NCI-H526 treated with DMSO at 0.1 percent for 48 hours (cell line): ENCODE results near the gene C1QL1.

ENCODE experiments used
- DNase-seq: peaks from one replicate; lab custom pipeline; 2025; lab: John Stamatoyannopoulos, UW

C1QL1 gene

DNA sequence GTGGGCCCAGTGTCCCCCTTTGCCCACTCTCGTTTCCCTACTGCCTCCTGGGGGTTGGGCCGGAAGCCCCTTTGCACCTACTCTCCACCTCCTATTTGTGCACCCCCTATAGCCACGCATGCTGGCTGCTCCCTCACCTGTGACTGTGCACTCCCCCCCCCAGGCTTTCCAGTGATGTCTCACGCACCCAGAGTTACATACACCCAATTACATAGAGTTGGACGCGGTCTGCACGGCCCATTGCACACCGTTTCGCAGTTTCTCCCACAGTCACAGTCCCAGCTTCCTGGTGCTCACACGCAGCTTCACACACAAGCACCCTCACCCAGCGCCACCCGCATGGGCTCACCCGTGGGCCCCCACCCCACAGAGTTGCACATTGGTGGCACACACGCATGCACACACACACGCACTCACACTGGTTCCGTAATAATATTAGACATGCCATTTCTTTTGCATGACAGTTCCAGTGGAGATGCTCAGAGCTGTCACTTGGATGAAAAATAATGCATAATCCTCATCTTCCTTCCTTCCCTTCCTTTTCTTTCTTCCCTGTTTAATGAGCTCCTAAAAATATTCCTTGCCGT is 21.5 kb upstream of the C1QL1 start:
- DNase-seq: no peak

DNA sequence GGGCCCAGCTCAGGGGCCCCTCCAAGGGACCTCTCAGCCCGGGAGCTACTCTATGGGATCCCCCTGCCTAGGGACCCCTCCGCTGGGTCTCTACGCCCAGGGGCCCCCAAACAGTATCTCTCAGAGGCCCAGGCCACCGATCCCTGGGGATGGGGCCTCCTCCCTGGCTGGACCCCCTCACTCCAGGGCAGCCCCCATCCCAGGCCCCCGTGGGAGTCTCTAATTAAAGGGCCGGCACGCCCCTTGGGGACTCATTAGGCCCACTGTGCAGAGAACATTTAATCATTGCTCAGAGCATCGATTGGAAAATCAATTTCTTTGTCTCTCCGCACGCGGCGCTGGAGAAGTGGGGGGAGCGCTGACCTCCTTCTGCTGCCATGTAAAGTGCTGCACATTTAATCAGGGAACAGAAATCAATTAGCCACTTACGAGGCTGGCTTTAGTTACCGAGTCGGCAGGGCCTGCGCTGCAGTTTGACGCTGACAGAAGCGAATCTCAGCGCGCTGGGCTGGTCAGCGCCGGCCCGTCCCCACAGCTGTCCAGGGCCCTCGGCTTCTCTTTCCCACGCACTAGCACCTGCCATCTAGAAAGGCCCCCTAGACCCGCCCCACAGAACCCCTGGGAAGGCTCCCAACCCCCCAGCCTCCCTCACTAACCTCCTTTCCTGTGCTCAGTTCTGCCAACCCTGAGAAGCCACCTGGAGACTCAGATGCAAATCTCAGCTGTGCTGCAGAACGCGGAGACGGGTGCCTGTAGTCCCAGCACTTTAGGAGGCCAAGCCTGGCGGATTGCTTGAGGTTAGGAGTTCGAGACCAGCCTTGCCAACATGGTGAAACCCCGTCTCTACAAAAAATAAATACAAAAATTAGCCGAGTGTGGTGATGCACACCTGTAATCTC is 20.2 kb upstream of the C1QL1 start:
- no peak for DNase-seq

DNA sequence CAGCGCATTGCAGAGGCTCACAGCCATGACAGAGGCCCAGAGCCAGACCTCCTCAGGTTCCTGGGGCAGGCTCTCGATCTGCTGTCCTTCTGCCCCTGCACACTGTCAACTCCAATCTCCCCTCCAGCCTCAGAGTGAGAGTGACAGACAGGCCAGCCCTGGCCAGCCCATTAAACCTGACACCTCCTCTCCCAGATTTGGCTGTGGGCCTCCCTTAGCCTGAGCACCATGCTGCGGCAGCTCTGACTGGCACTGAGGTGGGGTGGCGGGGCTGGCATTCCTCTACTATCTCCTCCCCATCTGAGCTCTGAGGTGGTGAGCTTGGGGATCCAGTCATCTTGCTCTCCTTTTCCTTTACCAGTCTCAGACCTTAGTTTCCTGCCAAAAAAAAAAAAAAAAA is 15.5 kb upstream of the C1QL1 start:
- no peak for DNase-seq

DNA sequence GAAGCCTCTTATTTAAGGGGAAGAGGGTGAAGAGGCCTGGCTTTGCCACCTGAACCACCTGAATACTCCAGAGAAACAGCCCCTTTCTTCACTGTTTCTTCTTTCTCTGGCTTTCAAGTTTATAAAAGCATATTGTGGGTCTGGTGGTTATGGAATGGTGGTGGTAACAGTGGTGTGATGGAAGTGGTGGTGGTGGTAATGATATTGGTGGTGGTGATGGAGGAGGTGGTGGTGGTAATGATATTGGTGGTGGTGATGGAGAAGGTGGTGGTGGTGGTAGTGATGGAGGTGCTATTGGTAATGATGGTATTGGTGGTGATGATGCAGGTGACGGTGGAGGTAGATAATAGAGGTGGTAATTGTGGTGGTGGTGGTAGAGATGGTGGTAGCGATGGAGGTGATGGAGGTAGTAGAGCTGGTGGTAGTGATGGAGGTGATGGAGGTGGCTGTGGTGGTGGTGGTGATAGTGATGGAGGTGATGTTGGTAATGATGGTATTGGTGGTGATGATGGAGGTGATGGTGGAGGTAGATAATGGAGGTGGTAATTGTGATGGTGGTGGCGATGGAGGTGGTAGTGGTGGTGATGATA is 14.1 kb upstream of the C1QL1 start:
- no peak for DNase-seq

DNA sequence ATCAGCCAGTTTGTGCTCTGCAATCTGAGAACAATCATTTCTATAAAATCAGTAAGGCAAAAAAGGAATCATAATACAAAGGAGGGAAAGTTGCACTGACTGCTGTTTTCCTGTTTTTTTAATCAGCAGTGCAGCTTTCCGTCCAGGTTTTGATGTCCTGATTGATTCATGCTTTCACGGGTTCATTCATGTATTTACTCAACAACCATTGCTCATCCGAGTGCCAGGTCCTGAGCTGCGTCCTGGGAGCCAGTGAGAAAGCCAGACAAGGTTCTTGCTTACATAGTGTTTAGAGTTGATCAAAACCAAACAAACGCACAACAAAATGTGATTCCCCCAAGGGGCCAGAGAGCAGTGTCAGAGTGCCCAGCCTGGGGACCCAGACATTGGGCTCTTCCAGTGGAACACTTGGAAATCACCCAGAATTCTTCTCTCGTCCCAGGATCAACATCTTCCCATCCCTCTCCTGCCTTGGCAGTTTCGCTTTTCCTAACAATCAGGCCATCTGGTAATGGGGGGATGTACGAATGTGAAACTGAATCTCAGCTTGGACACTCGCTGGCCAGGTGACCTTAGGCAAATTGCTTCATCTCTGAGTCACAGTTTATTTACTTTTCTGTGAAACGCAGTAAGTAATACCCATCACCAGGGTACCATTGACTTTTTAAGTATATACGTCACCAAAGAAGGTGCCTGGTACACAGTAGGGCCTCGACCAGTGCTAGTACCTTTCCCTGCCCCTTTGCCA is 13.3 kb upstream of the C1QL1 start:
- DNase-seq: no peak

DNA sequence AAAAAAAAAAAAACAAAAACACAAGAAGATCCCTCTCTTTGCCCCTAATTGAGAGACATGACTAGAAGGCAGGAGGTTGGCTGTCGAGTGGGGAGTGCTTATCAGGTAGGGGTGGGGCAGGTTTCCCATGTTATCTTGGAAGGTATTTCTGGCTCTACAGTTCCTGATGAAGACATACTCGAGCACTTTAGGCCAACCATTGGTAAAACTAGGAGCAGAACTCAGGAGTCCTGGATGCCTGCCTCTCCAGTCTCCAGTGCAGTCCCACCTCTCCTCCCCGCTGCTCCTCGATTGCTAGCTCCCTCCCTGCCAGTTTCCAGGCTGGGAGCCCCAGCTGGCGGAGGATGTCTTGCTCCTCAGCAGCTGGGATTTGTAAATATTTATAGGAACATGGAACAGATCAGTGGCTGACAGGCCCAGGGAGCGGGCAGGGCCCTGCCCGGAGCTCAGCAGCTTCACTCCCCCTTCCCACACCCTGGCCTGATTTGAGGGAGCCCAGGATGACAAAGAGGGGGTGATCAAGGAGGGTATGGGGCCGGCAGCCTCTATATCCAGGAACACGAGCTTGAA is 11.4 kb upstream of the C1QL1 start:
- DNase-seq: no peak

DNA sequence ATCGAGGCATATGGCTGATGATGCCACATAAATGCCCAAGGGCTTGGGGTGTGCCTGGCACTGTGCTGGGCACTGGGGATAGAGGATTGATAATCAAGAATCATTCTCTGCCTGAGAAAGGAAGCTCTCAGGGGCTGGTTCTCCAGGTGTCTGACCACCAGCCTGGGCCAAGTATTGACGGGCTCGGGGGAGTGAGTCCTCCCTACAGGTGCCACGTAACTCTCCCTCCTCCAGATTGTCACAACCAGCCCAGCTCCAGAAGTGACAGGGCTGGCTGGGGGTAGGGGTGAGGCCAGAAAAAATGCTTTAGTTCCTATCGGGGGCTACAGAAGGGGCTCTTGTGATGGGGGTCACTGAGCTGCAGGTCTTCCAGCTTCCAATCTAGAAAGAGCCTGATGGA is 10.7 kb upstream of the C1QL1 start:
- DNase-seq: no peak

DNA sequence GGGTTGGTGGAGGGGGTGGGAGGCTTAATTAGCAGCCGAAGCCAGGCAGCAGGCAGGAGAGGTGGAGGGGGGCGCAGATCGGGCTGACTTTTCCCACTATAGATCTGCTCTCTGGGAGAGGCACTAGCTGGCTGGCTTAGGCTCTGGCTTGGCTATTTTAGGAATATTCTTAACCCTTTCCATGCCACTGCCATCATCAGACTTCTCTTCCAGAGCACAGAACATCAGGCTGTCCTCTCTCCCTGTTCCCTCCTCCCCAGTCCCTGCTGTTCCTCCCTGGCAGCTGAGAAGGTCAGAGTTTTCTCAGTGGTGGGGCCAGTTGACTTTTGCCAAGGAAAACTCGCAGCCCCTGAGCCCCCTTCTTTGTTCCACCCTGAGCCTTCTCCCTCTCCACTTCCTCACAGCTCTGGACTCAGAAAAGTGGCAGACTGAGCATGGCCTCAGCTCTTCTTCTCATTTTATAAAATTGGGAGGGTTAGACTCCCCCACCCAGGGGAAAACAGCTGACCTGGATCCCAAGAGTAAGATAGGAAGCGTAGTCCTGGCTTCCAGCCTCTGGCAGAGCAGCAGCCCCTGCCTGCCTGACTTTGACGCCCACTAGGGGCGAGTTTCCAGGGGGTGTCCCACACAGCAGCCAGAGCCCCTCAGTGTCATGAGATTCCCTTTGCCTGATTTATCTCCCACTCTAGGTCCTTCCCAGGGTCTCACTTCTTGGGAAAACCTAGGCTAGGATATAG is 9.9 kb upstream of the C1QL1 start:
- DNase-seq: no peak

DNA sequence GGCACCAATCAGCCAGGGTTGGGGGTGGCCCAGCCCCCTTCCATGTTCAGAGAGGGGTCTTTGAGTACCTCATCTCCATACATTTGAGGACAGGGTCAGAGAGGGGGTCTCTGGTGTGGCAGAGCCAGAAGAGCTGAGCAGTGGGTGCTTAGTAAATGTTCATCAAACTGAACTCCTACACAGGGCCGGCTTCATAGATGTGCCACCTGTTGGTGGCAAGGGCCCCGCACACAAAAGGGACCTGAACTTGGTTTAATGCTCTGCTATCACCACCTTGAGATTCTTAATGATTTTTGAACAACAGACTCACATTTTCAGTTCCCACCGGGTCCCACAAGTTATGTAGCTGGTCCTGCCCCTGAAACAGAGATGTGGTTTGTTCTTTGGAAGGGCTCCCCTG is 9.0 kb upstream of the C1QL1 start:
- no peak for DNase-seq

DNA sequence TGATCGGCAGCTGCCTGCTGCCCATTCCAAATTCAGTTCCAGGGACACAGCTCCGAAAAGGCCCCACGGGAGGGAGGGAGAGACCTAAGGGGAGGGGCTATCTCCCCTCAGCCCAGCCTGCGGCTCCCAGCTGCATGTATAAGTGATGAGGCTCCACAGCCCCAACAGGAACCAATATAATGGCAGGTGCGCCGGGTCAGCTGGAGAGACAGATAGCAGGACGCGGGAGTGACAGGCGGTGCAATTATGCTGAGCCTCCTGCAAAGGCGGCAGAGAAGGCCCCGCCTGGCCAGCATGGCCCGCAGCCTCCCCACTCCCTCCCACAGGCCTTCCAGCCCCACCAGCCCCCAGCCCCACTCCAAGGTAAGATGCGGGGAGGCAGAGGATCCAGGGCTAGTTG is 8.1 kb upstream of the C1QL1 start:
- peak; percentile 18 for DNase-seq

DNA sequence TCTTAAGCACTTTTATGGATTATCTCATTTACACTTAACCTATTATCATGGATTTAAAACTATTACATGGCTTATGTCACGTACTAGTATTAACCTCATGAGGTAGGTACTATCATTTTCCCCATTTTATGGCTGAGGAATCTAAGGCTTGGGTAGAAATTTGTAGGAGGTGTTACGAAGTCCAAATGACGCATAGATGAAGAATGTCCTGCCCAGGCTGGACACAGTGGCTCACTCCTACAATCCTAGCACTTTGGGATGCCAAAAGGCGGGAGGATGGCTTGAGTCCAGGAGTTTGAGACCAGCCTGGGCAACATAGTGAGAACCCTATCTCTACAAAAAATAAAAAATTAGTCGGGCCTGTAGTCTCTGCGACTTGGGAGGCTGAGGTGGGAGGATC is 4.8 kb upstream of the C1QL1 start:
- DNase-seq: no peak

DNA sequence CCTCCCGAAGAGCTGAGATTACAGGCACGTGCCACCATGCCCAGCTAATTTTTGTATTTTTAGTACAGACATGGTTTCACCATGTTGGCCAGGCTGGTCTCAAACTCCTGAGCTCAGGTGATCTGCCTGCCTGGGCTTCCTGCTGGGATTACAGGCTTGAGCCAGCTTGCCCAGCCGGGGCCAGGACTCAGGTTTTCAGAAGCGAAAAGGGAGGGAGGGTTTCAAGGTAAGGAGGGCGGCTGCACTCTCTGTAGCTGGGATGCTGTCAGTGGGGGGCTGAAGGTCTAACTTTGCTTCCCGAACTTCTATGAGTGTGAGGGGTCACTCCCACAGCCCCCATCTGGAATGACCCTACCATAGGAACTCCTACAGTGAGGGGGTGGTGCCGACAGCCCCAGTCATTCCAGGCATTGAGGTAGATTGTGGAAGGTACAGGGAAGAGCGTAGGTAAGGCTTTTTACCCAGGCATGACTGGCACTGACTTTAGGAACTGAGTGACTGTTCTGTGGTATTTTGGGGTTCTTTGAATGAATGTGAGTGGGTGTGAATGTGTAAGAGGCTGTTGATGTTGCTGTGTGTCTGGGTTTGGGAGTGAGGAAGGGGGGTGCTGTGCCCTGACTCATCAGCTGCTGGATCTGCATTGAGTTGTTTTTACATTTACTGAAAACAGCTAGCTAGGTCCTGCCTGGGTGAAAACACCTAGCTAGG is 3.8 kb upstream of the C1QL1 start:
- no peak for DNase-seq

DNA sequence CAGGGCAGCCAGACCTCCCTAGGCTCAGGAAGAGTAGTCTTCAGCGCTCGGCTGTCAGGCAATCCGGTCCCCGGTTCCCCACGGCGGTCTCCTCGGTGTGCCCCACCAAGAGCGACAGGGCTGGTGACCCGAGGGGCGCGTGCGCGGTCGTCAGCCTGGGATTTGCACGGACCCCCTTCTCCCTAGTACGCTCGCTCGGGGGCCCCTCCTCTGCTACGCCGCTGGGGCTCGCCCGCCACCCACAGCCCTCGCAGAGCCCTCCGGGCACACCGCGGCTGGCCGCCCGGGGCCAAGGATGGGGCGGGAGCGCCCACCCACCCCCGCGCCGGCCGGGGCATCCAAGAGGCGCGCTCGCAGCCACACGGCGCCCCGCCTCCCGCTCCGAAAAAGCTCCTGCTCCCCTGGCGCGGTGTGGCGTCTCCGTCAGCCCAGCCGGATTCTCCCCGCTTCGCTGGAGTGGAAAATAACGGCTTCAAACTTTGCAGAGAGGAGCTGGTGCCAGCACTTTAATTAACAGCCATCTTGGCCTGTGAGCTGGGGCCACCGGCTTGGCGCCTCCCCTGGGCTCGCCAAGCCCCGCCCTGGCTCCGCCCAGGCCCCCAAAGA is 2.1 kb upstream of the C1QL1 start:
- DNase-seq: no peak

DNA sequence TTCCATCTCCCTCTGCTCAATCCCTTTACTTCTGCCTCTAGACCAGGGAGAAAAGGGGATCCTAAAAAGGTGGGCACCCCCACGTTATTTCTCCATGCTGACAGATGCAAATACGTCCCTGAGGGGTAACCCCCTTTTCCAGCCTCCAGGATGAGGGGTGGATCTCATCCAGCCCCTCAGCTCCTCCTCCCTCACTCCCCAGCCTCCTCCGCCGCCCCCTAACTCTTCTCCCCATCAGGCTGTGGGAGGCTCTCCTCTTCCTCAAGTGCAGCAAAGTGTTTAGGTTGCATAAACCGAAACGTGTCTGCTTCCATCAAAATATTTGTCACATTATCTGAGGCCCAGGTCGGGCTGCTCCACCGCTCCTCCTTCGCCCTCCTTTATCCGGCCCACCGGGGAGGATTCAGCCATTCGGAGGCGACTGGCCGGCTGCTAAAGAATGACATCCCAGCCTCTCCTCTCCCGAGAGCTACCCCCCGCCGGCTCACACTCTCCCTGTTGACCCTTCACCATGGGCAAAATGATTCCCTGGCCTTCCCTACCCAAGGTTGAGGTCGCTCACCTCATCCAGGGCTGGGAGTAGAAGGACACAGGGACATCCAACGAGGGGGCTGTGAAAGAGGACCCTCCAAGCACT is 1.2 kb upstream of the C1QL1 start:
- no peak for DNase-seq

DNA sequence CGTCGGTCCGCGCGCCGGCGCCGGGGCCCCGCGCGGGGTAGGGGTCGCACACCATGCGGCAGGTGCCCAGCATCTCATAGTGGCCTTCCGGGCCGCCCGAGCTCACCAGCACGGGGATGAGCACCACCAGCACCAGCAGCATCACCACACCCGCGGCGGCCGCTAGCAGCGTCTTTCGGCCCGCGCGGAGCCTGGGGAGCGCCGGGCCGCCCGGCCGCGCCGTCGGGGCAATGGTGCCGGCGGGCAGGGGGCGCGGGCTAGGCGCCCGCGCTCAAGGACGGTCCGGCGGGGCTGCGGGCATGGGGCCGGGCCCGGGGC is 237 bp downstream of the C1QL1 start:
- no peak for DNase-seq

DNA sequence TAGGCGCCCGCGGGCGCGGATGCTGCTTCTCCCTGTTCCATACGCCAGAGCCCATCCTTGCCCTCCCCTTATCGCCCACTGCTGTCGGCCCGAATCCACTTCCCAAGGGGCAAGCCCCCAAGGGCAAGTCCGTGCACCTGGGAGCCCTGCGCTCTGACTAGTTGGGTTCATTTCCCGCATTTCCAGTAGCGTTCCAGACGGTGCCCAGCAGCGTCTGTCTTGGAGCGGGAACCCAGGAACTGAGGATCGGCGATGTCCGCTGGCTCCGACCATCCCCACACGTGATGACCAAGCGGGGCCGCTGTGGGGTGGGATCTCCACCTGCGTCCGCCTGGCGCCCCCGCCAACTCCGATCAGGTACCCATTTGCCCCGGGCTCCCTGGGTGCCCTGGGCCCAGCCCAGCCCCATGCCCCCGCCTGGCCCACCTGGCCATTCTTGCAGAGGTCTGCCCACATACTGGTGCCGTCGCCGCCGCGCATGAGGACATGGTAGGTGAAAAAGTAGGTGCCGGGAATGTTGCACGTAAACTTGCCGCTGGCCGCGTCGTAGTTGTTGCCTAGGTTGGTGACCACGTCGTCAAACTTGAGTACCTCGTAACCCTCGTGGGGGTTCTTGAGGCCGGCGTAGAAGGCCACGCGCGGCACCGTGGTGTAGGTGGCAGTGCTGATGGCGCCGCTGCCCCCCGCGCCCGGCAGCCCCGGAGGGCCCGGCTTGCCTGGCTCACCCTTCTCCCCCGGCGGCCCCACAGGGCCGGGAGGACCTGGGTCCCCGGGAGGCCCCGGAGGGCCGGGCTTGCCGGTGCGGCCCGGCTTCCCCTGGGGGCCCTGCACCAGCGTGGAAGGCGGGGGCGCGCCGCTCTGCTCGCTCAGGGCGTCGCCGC is 837 bp downstream of the C1QL1 start:
- no peak for DNase-seq

DNA sequence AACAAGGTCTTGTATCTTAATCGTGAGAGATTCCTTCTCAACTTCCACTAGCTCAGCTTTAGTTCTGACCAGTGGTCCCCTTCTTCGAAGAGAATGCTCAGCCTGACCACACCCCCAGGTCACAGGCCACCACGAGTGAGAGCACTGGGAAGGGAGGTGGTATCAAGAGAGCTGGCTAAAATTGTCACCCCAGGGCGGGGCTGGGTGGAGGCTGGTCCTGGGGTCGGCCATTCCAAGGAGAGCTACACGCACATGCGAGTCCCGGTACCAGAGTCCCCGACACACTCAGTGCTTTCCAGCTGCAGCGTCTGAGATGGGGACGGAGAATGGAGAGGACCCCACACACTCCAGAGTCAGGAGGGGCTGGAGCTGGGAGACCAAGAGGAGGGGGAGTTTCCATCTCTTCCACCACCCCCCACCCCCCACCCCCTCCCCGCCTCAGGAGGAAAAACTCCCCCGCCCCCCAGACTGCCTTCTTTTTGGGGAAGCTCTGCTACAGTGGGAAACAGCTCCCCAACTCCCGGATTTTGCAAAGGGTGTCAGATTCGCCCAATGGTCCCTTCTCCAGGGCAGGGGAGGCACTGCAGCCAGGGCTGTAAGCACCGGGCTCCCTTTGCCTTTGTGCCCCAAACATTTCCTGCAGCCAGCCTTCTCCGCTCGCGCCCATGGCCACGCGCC is 1.6 kb downstream of the C1QL1 start:
- DNase-seq: no peak

DNA sequence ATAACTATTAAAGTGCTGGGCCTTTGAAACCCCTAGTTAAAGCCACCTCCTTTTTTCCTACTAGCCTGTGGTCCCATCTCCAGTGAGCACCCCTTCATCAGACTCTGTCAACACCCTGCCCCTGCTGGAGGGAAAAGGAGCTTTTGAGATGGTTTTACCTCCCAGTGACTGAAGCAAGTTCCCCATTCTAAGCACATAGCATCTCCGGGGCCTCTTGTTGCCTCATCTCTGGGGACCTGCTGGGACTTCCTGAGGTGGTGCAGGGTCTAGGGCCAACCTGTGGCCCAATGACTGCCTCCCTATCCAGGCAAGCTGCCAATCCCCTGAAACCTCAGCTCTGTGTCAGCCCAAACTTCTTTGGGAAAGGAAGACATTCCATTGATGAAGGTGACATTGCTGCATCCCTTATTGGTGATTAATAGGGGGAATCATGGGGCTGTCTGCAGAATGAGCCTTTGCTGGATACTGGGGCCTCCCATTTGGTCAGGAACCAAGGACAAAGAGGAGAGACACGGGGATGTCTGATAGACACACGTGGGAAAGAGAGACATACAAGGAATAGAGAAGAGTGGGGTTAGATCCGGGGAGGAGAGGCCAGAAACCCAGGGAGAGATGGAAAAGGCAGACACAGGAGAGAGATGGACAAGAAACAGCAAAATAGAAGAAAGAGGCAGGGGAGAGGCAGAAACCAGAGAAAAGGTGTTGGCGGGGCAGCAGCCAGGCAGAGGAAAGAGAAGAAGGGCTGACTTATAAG is 2.4 kb downstream of the C1QL1 start:
- DNase-seq: no peak
